Gastroesophageal sphincter (tissue), 3 donors: Measurements from ENCODE around the gene TFRC.
"Not testable (repeated sequence)": the region's sequence is repeated elsewhere in the genome, so short reads cannot be mapped to it uniquely, and the experiment has no call there.

Experiments used
- POLR2A ChIP-seq, 2 donors: fragments of 450-650 bp; IDR thresholded peaks; one replicate each; pipeline ENCODE4 v1.6.1; 2017; ENCODE audit warnings: antibody characterized with exemption in 2 of 2, mild to moderate bottlenecking in 2 of 2, moderate library complexity in 1 of 2
- POLR2AphosphoS5 ChIP-seq: sonication (generic); formaldehyde crosslinking; IDR thresholded peaks from one replicate; pipeline ENCODE4 v1.6.1; 2017; ENCODE audit warnings: antibody characterized with exemption
- TF ChIP-seq, protein P1 (sequence below), 4 experiments: fragments of 200-600 bp in 2 of 4; fragments of 450-650 bp in 2 of 4; sonication (generic) in 1 of 4; IDR thresholded peaks; one replicate each; pipeline ENCODE4 v1.5.1; 2017 to 2019; ENCODE audit warnings: antibody characterized with exemption in 4 of 4, mild to moderate bottlenecking in 2 of 4, moderate library complexity in 2 of 4

DNA sequence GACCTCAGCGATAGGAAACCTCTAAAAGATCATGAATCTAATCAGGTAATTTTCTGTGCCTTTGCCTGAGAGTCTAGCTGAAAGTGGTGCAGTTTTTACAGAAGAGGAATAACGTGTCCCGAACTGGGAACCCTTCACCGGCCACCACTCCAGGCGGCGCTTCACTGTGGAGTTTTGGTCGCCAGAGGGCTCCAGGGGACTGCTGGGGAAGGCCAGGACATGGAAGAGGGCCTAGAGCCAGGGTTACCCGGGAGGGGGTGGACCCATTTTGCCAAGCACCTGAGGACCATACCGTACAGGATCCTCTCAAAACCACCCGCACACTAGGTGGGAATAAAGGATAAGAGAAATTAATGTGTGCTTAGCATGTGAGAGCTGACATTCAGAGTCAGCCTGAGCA, 55.8 kb downstream of the TFRC start:
- TF ChIP-seq POLR2AphosphoS5; POLR2A (IDR thresholded peaks at IDR 0.05): not testable (repeated sequence)
- TF ChIP-seq, protein P1, sequence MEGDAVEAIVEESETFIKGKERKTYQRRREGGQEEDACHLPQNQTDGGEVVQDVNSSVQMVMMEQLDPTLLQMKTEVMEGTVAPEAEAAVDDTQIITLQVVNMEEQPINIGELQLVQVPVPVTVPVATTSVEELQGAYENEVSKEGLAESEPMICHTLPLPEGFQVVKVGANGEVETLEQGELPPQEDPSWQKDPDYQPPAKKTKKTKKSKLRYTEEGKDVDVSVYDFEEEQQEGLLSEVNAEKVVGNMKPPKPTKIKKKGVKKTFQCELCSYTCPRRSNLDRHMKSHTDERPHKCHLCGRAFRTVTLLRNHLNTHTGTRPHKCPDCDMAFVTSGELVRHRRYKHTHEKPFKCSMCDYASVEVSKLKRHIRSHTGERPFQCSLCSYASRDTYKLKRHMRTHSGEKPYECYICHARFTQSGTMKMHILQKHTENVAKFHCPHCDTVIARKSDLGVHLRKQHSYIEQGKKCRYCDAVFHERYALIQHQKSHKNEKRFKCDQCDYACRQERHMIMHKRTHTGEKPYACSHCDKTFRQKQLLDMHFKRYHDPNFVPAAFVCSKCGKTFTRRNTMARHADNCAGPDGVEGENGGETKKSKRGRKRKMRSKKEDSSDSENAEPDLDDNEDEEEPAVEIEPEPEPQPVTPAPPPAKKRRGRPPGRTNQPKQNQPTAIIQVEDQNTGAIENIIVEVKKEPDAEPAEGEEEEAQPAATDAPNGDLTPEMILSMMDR (IDR thresholded peaks at IDR 0.05) = peak in 1 of 4 experiments; percentile 10
